Measurements from ENCODE around the gene NECAP2. TPM values are rescaled to one million over a fixed set of nuclear protein-coding genes. Genes with fewer than 3 reads are reported as not detected.
"Not testable (repeated sequence)": the region's sequence is repeated elsewhere in the genome, so short reads cannot be mapped to it uniquely, and the experiment has no call there.

Gene NECAP2
- total RNA-seq, 1 experiment from 2014 or later = 68.2 TPM

- no peak for DNase-seq (ENCODE audit: low spot score)
Observed at GRCh38 chr1:16459352-16459925, 18.9 kb downstream of the NECAP2 start.

GRCh38 chr1:16461681-16462080 is 21.2 kb downstream of the NECAP2 start:
- no peak for DNase-seq (ENCODE audit: low spot score)

- no peak for DNase-seq (ENCODE audit: low spot score)
Observed at GRCh38 chr1:16462773-16463330, 22.3 kb downstream of the NECAP2 start.

GRCh38 chr1:16464917-16465625 is 24.5 kb downstream of the NECAP2 start:
- DNase-seq (ENCODE audit: low spot score) = no peak

- no peak for DNase-seq (ENCODE audit: low spot score)
Observed at GRCh38 chr1:16468558-16468957, 28.0 kb downstream of the NECAP2 start.

GRCh38 chr1:16474166-16474800 is 33.8 kb downstream of the NECAP2 start:
- no peak for DNase-seq (ENCODE audit: low spot score)

- DNase-seq (ENCODE audit: low spot score) = not testable (repeated sequence)
Observed at GRCh38 chr1:16474891-16475290, 34.4 kb downstream of the NECAP2 start.

- DNase-seq (ENCODE audit: low spot score) = not testable (repeated sequence)
Observed at GRCh38 chr1:16475771-16476770, 35.5 kb downstream of the NECAP2 start.

- DNase-seq (ENCODE audit: low spot score) = no peak
Observed at GRCh38 chr1:16478091-16478490, 37.6 kb downstream of the NECAP2 start.

- not testable (repeated sequence) for DNase-seq (ENCODE audit: low spot score)
Observed at GRCh38 chr1:16483146-16483545, 42.6 kb downstream of the NECAP2 start.

GRCh38 chr1:16483639-16484500 is 43.3 kb downstream of the NECAP2 start:
- DNase-seq (ENCODE audit: low spot score) = not testable (repeated sequence)

- no peak for DNase-seq (ENCODE audit: low spot score)
Observed at GRCh38 chr1:16484501-16484835, 43.9 kb downstream of the NECAP2 start.

- DNase-seq (ENCODE audit: low spot score) = no peak
Observed at GRCh38 chr1:16484931-16485330, 44.4 kb downstream of the NECAP2 start.

- not testable (repeated sequence) for DNase-seq (ENCODE audit: low spot score)
Observed at GRCh38 chr1:16486316-16486715, 45.8 kb downstream of the NECAP2 start.

- DNase-seq (ENCODE audit: low spot score) = not testable (repeated sequence)
Observed at GRCh38 chr1:16487011-16487410, 46.5 kb downstream of the NECAP2 start.

GRCh38 chr1:16489195-16489880 is 48.8 kb downstream of the NECAP2 start:
- DNase-seq (ENCODE audit: low spot score) = not testable (repeated sequence)

GRCh38 chr1:16491056-16491675 is 50.6 kb downstream of the NECAP2 start:
- DNase-seq (ENCODE audit: low spot score) = no peak

- DNase-seq (ENCODE audit: low spot score) = not testable (repeated sequence)
Observed at GRCh38 chr1:16492937-16493336, 52.4 kb downstream of the NECAP2 start.

- DNase-seq (ENCODE audit: low spot score) = not testable (repeated sequence)
Observed at GRCh38 chr1:16493731-16494130, 53.2 kb downstream of the NECAP2 start.
